Measurements from ENCODE around the gene CD300LF.

DNA sequence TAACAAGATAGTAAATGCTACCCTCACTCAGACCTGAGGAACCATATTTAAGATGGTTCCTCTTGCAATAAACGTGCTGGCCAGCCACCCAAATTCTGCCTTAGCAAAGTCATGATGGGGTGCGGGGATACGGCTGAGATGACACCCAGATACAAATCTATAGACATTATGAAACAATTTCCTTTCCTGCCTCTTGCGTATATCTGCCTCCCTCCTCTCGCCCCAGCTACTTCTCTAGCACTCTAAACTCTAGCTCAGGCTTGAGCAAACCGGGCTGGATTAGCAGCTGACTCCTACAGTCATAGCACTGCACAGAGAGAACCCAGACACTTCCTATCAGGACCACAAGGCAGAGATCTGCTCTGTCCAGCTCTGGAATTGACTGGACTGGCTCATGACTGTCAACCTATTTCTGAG is 22.3 kb downstream of the CD300LF start:
- no peak for TF ChIP-seq POLR2AphosphoS5 (IDR thresholded peaks at IDR 0.05; ENCODE audit: low read depth, low read length)
- TF ChIP-seq, protein P1, sequence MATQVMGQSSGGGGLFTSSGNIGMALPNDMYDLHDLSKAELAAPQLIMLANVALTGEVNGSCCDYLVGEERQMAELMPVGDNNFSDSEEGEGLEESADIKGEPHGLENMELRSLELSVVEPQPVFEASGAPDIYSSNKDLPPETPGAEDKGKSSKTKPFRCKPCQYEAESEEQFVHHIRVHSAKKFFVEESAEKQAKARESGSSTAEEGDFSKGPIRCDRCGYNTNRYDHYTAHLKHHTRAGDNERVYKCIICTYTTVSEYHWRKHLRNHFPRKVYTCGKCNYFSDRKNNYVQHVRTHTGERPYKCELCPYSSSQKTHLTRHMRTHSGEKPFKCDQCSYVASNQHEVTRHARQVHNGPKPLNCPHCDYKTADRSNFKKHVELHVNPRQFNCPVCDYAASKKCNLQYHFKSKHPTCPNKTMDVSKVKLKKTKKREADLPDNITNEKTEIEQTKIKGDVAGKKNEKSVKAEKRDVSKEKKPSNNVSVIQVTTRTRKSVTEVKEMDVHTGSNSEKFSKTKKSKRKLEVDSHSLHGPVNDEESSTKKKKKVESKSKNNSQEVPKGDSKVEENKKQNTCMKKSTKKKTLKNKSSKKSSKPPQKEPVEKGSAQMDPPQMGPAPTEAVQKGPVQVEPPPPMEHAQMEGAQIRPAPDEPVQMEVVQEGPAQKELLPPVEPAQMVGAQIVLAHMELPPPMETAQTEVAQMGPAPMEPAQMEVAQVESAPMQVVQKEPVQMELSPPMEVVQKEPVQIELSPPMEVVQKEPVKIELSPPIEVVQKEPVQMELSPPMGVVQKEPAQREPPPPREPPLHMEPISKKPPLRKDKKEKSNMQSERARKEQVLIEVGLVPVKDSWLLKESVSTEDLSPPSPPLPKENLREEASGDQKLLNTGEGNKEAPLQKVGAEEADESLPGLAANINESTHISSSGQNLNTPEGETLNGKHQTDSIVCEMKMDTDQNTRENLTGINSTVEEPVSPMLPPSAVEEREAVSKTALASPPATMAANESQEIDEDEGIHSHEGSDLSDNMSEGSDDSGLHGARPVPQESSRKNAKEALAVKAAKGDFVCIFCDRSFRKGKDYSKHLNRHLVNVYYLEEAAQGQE (IDR thresholded peaks at IDR 0.05; ENCODE audit: insufficient read depth in 1 of 2, low read depth in 2 of 2, low read length in 2 of 2), result no peak
- TF ChIP-seq SIN3A (IDR thresholded peaks at IDR 0.05; ENCODE audit: borderline replicate concordance, insufficient read depth, low read length), result no peak
- no peak for TF ChIP-seq TAF1 (IDR thresholded peaks at IDR 0.05; ENCODE audit: borderline replicate concordance, insufficient read depth, low read length)
- TF ChIP-seq FOXP2 (optimal IDR thresholded peaks at IDR 0.05; ENCODE audit: borderline replicate concordance, extremely low read depth, extremely low read length, insufficient read depth), result no peak
